Left ventricle myocardium inferior (tissue), 1 donor: ENCODE data around the gene SCRN3. TPM values are rescaled to one million over a fixed set of nuclear protein-coding genes. Genes with fewer than 3 reads are reported as not detected.
"Not testable (repeated sequence)": the region's sequence is repeated elsewhere in the genome, so short reads cannot be mapped to it uniquely, and the experiment has no call there.

Source experiments
- DNase-seq: peaks from one replicate; pipeline ENCODE4 v3.0.0-alpha.2; 2020
- H3K27ac ChIP-seq: fragments of 200-600 bp; replicated peaks from 2 replicates; pipeline ENCODE4 v1.8.0; 2021
- H3K27me3 ChIP-seq: fragments of 200-600 bp; 2 replicates; pipeline ENCODE4 v1.8.0; 2021; ENCODE audit warnings: low read depth
- H3K36me3 ChIP-seq: fragments of 200-600 bp; 2 replicates; pipeline ENCODE4 v1.8.0; 2021
- H3K4me1 ChIP-seq: fragments of 200-600 bp; 2 replicates; pipeline ENCODE4 v1.8.0; 2021
- H3K4me3 ChIP-seq: fragments of 200-600 bp; 2 replicates; pipeline ENCODE4 v1.8.0; 2021; ENCODE audit warnings: mild to moderate bottlenecking, moderate library complexity
- H3K9me3 ChIP-seq: fragments of 200-600 bp; replicated peaks from 2 replicates; pipeline ENCODE4 v1.8.0; 2021
- CTCF ChIP-seq: fragments of 200-600 bp; IDR thresholded peaks from 2 replicates; pipeline ENCODE4 v1.8.0; 2021; ENCODE audit warnings: antibody characterized with exemption, mild to moderate bottlenecking, borderline replicate concordance
- intact Hi-C: fragments of 100-400 bp; cut with micrococcal nuclease; formaldehyde crosslinking; loops from one replicate; pipeline ENCODE4 v1.11.0; 2022
- total RNA-seq: library from RNA; stranded (reverse); fragmentation: NEBNext Ultra II Directional; extraction: Animal tissue kit (Norgen Biotek cat#: 25700); gene quantifications from one replicate; pipeline ENCODE4 v1.2.1, GENCODE V29; 2021
- donor health status: DM: no; HTN: yes; CAD: no; lungs with severe emphysema.

The SCRN3 gene
- total RNA-seq, 1 donor from 2014 or later, result 47.6 TPM

GRCh38 chr2:174383796-174384195 lies 11.7 kb upstream of the SCRN3 start:
- intact Hi-C loops, result no loop called here
- Histone ChIP-seq H3K36me3 (peaks cover 62% of the 10 kb centered on the region), H3K4me3 (no peak overlapping the region), H3K27ac (no peak overlapping the region), H3K27me3 (no peaks in the 10 kb centered on the region), H3K9me3 (no peaks in the 10 kb centered on the region), H3K4me1 (peaks cover 5% of the 10 kb centered on the region)
- no peak for TF ChIP-seq CTCF
- no peak for DNase-seq

DNA sequence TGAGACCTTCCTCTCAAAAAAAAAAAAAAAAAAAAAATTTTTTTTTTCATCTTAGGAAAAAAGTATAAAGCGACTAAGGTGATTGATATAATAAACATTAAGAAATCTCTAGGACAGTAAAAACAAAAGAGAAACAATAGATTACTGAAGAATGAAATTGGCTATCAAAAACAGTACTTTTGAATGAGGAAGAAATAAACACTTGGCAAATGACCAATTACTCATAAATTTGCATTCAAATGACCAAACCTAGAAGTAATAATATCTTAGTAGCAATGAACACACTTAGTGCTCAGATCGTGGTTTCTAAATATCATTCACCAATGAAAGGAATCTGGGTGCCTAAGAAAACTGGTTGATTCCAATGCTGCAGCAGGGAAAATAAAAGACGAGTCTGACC lies 10.3 kb upstream of the SCRN3 start:
- H3K36me3 ChIP-seq, result peaks cover 48% of the 10 kb centered on the region
- intact Hi-C loops, result no loop called here
- H3K4me1 ChIP-seq, result peaks cover 18% of the 10 kb centered on the region
- H3K9me3 ChIP-seq, result no peaks in the 10 kb centered on the region
- no peak for TF ChIP-seq CTCF
- no peaks in the 10 kb centered on the region for H3K27me3 ChIP-seq
- DNase-seq, result no peak
- H3K4me3 ChIP-seq, result no peak overlapping the region
- no peak overlapping the region for H3K27ac ChIP-seq

- H3K4me3 ChIP-seq, intact Hi-C loops, H3K9me3 ChIP-seq, H3K27ac ChIP-seq, DNase-seq, H3K27me3 ChIP-seq: not testable (repeated sequence)
- peaks cover 29% of the 10 kb centered on the region for H3K4me1 ChIP-seq
- peaks cover 32% of the 10 kb centered on the region for H3K36me3 ChIP-seq
Measured at GRCh38 chr2:174388706-174389105, 6.8 kb upstream of the SCRN3 start.

GRCh38 chr2:174389542-174389941 lies 6.0 kb upstream of the SCRN3 start:
- H3K27ac ChIP-seq, result no peak overlapping the region
- peaks cover 38% of the 10 kb centered on the region for H3K4me1 ChIP-seq
- H3K36me3 ChIP-seq, result peaks cover 24% of the 10 kb centered on the region
- DNase-seq, result no peak
- intact Hi-C loops, result no loop called here
- no peak for TF ChIP-seq CTCF
- no peaks in the 10 kb centered on the region for H3K27me3 ChIP-seq
- no peaks in the 10 kb centered on the region for H3K9me3 ChIP-seq
- H3K4me3 ChIP-seq, result no peak overlapping the region

DNA sequence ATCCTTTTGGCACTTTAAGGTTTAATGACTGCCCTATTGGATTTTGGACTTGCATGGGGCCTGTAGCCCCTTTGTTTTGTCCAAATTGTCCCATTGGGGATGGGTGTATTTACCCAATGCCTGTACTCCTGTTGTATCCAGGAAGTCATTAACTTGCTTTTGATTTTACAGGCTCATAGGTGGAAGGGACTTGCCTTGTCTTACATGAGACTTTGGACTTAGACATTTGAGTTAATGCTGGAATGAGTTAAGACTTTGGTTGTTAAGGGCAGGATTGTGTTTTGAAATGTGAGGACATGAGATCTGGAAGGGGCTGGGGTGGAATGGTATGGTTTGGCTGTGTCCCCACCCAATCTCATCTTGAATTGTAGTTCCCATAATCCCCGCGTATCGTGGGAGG lies 5.2 kb upstream of the SCRN3 start:
- Histone ChIP-seq H3K4me1 (peaks cover 45% of the 10 kb centered on the region), H3K36me3 (peaks cover 17% of the 10 kb centered on the region)
- H3K27me3 ChIP-seq, H3K9me3 ChIP-seq, intact Hi-C loops, DNase-seq, H3K27ac ChIP-seq, H3K4me3 ChIP-seq: not testable (repeated sequence)

DNA sequence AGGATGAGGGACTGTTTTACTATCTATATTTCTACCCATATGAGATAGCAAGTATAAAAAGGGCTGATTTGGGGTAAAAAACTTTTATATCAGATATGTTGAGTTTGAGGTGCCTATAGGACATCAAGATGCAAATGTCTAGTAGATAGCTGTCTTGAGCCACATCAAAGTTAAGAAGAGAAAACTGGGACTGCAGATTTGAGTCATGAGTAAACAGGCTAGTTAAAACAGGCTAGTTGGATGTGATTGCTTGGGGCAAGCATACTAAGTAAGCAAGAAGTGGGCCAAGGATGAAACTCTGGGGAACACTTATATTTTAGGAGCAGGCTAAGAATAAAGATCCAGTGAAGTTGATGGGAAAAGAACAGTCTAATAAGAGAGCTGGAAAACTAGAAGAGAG lies 2.8 kb upstream of the SCRN3 start:
- H3K36me3 ChIP-seq, result no peaks in the 10 kb centered on the region
- no peak overlapping the region for H3K4me3 ChIP-seq
- no peaks in the 10 kb centered on the region for H3K27me3 ChIP-seq
- no peaks in the 10 kb centered on the region for H3K9me3 ChIP-seq
- H3K27ac ChIP-seq, result no peak overlapping the region
- peaks cover 63% of the 10 kb centered on the region for H3K4me1 ChIP-seq
- TF ChIP-seq CTCF, result no peak
- no peak for DNase-seq
- intact Hi-C loops, result no loop called here

DNA sequence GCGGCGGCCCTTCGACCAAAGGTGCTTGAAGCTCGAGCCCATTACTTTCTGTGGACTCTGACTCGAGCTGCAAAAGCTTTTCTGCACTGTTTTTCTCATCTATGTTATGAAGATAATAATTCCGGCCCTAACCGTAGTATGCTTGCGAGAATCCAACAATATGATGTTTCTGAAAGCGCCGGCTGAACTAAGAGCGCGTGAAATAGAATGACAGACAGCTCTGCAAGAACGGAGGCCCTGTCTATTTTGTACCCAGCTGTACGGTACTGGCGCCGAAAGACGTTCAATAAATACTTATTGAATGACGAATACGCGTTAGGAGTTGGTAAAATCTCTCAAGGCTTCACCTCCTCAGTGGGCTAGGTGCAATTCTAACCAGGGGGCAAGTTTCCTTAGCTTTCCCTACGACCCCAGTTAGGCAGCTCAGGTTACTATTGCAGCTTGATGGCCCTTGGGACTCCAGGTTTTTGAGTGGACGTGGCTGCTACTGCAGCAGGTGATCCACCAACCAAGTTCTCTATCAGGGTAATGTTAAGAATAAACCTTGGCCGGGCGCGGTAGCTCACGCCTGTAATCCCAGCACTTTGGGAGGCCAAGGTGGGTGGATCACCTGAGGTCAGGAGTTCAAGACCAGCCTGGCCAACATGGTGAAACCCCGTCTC lies 570 bp downstream of the SCRN3 start:
- no peak for DNase-seq
- peak overlapping the region; percentile 84 for H3K4me3 ChIP-seq

More for the DNA sequence above, 570 bp downstream of the SCRN3 start:
- no peaks in the 10 kb centered on the region for H3K9me3 ChIP-seq
- intact Hi-C loops, result no loop called here
- H3K4me1 ChIP-seq, result peaks cover 45% of the 10 kb centered on the region
- peak overlapping the region; percentile 84 for H3K27ac ChIP-seq
- H3K36me3 ChIP-seq, result peaks cover 13% of the 10 kb centered on the region
- TF ChIP-seq CTCF, result no peak
- H3K27me3 ChIP-seq, result no peaks in the 10 kb centered on the region
